CD14-positive monocyte (primary cell): Measurements from ENCODE around the gene CRTC3. TPM values are rescaled to one million over a fixed set of nuclear protein-coding genes. Genes with fewer than 3 reads are reported as not detected.
A peak's percentile ranks its signal among the peaks of the same experiment; 100 is the strongest.

Source experiments
- DNase-seq, 3 donors: peaks; one replicate each; pipeline ENCODE4 v3.0.0-alpha.2; 2011 to 2022
- H2AFZ ChIP-seq: 2 replicates; pipeline ENCODE4 v1.6.0; 2012; ENCODE audit warnings: mild to moderate bottlenecking, low read depth, low read length, inconsistent platforms; ENCODE audit not compliant: insufficient read depth, poor library complexity, severe bottlenecking
- H3K27ac ChIP-seq, 2 donors: 1 replicate in 1 of 2; 2 replicates in 1 of 2; pipeline ENCODE4 v1.5.1; 2012 to 2013; ENCODE audit warnings: low read length in 2 of 2, control low read depth in 1 of 2, inconsistent platforms in 1 of 2, low read depth in 1 of 2, mild to moderate bottlenecking in 1 of 2
- H3K27me3 ChIP-seq, 2 donors: one replicate each; pipeline versions ENCODE4 v1.6.0 to v1.6.1; 2011 to 2013; ENCODE audit warnings: low read length in 2 of 2; ENCODE audit not compliant: control insufficient read depth in 2 of 2, insufficient read depth in 2 of 2
- H3K36me3 ChIP-seq, 2 donors: replicated peaks in 1 of 2; 1 replicate in 1 of 2; 2 replicates in 1 of 2; pipeline versions ENCODE4 v1.5.1 to v1.6.1; 2012 to 2013; ENCODE audit warnings: low read length in 2 of 2, control low read depth in 1 of 2, inconsistent platforms in 1 of 2, mild to moderate bottlenecking in 1 of 2; ENCODE audit not compliant: insufficient read depth in 2 of 2, control insufficient read depth in 1 of 2
- H3K4me1 ChIP-seq, 2 donors: 1 replicate in 1 of 2; 2 replicates in 1 of 2; pipeline versions ENCODE4 v1.5.1 to v1.6.1; 2012 to 2013; ENCODE audit warnings: low read length in 2 of 2, control low read depth in 1 of 2, inconsistent platforms in 1 of 2, mild to moderate bottlenecking in 1 of 2, moderate library complexity in 1 of 2; ENCODE audit not compliant: insufficient read depth in 2 of 2, control insufficient read depth in 1 of 2
- H3K4me2 ChIP-seq: replicated peaks from 2 replicates; pipeline ENCODE3; 2012; ENCODE audit warnings: low read length, moderate library complexity, mild to moderate bottlenecking; ENCODE audit not compliant: poor library complexity, severe bottlenecking; ENCODE audit errors: extremely low read depth
- H3K4me3 ChIP-seq, 3 experiments: fragments of 200-600 bp in 1 of 3; sonication (generic) in 1 of 3; replicated peaks in 1 of 3; 1 replicate in 2 of 3; 2 replicates in 1 of 3; pipeline ENCODE4 v1.5.1; 2011 to 2013; ENCODE audit warnings: low read length in 3 of 3, mild to moderate bottlenecking in 3 of 3, control low read depth in 2 of 3, low read depth in 2 of 3, inconsistent platforms in 1 of 3, moderate library complexity in 1 of 3
- H3K79me2 ChIP-seq: 2 replicates; pipeline ENCODE4 v1.6.0; 2012; ENCODE audit warnings: mild to moderate bottlenecking, control low read depth, inconsistent platforms, low read length, moderate library complexity; ENCODE audit not compliant: insufficient read depth
- H3K9ac ChIP-seq: 2 replicates; pipeline ENCODE4 v1.6.0; 2017; ENCODE audit warnings: low read length, mild to moderate bottlenecking; ENCODE audit not compliant: insufficient read depth, poor library complexity, severe bottlenecking
- H3K9me3 ChIP-seq, 2 donors: replicated peaks in 1 of 2; 1 replicate in 1 of 2; 2 replicates in 1 of 2; pipeline versions ENCODE4 v1.5.1 to v1.6.1; 2012 to 2013; ENCODE audit warnings: low read length in 2 of 2, control low read depth in 1 of 2; ENCODE audit not compliant: control insufficient read depth in 1 of 2, insufficient read depth in 1 of 2
- H4K20me1 ChIP-seq: 2 replicates; pipeline ENCODE4 v1.6.0; 2012; ENCODE audit warnings: mild to moderate bottlenecking, low read length, control low read depth, moderate library complexity; ENCODE audit not compliant: insufficient read depth
- H3K27ac Mint-ChIP-seq, 7 donors: one replicate each; pipeline ENCODE4 v1.8.0; 2020; ENCODE audit warnings: mild to moderate bottlenecking in 7 of 7, mixed read lengths in 7 of 7, moderate library complexity in 6 of 7, inconsistent platforms in 2 of 7
- H3K27me3 Mint-ChIP-seq, 3 donors: one replicate each; pipeline ENCODE4 v1.8.0; 2021 to 2022; ENCODE audit warnings: low read depth in 3 of 3, mild to moderate bottlenecking in 3 of 3, mixed read lengths in 3 of 3, moderate library complexity in 3 of 3, inconsistent platforms in 1 of 3
- H3K36me3 Mint-ChIP-seq, 2 donors: one replicate each; pipeline ENCODE4 v1.8.0; 2020; ENCODE audit warnings: mixed read lengths in 2 of 2, inconsistent platforms in 1 of 2, mild to moderate bottlenecking in 1 of 2
- H3K4me1 Mint-ChIP-seq: one replicate; pipeline ENCODE4 v1.8.0; 2020; ENCODE audit warnings: mild to moderate bottlenecking, mixed read lengths
- H3K4me3 Mint-ChIP-seq, 2 donors: one replicate each; pipeline ENCODE4 v1.8.0; 2020; ENCODE audit warnings: mild to moderate bottlenecking in 2 of 2, mixed read lengths in 2 of 2, moderate library complexity in 1 of 2
- H3K9me3 Mint-ChIP-seq, 7 donors: one replicate each; pipeline ENCODE4 v1.8.0; 2020 to 2022; ENCODE audit warnings: mixed read lengths in 7 of 7, mild to moderate bottlenecking in 6 of 7, moderate library complexity in 6 of 7, inconsistent platforms in 2 of 7
- WGBS: methylation state at CpG from one replicate; pipeline ENCODE4 v1.1.5; 2013; ENCODE audit warnings: missing lambda C conversion rate; ENCODE audit not compliant: insufficient coverage; 5-methylcytosine and 5-hydroxymethylcytosine counted together
- intact Hi-C, 2 donors: fragments of 100-400 bp; cut with micrococcal nuclease; formaldehyde crosslinking; loops; one replicate each; pipeline versions ENCODE4 v1.15.0 to v1.15.1; 2023
- polyA plus RNA-seq, 3 donors: library from polyadenylated mRNA; depleted of rRNA in 1 of 3; unstranded in 2 of 3; stranded (reverse) in 1 of 3; fragments of 300-500 nt in 2 of 3; fragments of >200 nt in 1 of 3; fragmentation: Illumina TruSeq in 2 of 3; gene quantifications; 1 replicate in 2 of 3; 2 replicates in 1 of 3; pipeline ENCODE4 v1.2.3, GENCODE V29; 2012 to 2021
- TF ChIP-seq, protein P1 (sequence below): fragments of 200-600 bp; IDR thresholded peaks from one replicate; pipeline ENCODE4 v1.8.0; 2022; ENCODE audit warnings: antibody characterized with exemption, mild to moderate bottlenecking

Gene CRTC3
- polyA plus RNA-seq, 3 donors, result 6.0 to 25.4 (median 12.2) TPM

DNA sequence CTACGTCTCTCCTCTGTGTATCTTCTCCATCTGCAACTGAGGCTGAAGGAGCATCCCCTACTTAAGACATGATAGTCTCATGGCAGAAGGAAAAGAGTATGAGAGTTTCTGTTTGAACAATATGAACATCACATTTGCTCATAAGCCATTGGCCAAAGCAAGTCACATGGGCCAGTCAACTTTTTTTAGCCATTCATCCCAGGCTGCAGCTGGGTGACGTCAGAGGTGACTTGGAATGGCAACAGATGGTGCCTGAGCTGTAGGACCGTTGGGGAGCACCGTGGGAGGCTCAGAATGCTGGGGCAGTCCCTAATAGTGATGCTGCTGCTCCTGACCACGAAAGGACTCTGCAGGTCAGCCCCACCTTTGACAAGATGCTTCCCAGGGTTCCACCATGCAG is 58.7 kb downstream of the CRTC3 start:
- peaks cover 28% of the 10 kb centered on the region for H4K20me1 ChIP-seq
- H3K4me3 ChIP-seq, result no peak overlapping the region
- H3K4me1 Mint-ChIP-seq, result peaks cover 35% of the 10 kb centered on the region
- no peak overlapping the region for H3K9ac ChIP-seq
- H2AFZ ChIP-seq, result no peak overlapping the region
- H3K9me3 Mint-ChIP-seq, result no peaks in the 10 kb centered on the region
- H3K36me3 ChIP-seq, result no peaks in the 10 kb centered on the region
- H3K27ac ChIP-seq, result no peak overlapping the region
- TF ChIP-seq, protein P1, sequence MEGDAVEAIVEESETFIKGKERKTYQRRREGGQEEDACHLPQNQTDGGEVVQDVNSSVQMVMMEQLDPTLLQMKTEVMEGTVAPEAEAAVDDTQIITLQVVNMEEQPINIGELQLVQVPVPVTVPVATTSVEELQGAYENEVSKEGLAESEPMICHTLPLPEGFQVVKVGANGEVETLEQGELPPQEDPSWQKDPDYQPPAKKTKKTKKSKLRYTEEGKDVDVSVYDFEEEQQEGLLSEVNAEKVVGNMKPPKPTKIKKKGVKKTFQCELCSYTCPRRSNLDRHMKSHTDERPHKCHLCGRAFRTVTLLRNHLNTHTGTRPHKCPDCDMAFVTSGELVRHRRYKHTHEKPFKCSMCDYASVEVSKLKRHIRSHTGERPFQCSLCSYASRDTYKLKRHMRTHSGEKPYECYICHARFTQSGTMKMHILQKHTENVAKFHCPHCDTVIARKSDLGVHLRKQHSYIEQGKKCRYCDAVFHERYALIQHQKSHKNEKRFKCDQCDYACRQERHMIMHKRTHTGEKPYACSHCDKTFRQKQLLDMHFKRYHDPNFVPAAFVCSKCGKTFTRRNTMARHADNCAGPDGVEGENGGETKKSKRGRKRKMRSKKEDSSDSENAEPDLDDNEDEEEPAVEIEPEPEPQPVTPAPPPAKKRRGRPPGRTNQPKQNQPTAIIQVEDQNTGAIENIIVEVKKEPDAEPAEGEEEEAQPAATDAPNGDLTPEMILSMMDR, result no peak
- peaks cover 16% of the 10 kb centered on the region for H3K79me2 ChIP-seq
- H3K27ac Mint-ChIP-seq, result peak overlapping the region in 1 of 7 donors; percentile 17
- H3K36me3 Mint-ChIP-seq, result peaks cover 24 to 26% of the 10 kb centered on the region in 2 donors
- no peaks in the 10 kb centered on the region for H3K27me3 ChIP-seq
- no peak overlapping the region for H3K4me2 ChIP-seq
- H3K4me3 Mint-ChIP-seq, result no peak overlapping the region
- intact Hi-C loops, result no loop called here
- DNase-seq, result no peak
- WGBS, result 86% methylated on average over 4 of the region's 5 CpGs
- peaks cover 0 to 3% (median 2%) of the 10 kb centered on the region in 3 donors for H3K27me3 Mint-ChIP-seq
- H3K4me1 ChIP-seq, result peaks cover 24 to 31% of the 10 kb centered on the region in 2 donors
- no peaks in the 10 kb centered on the region for H3K9me3 ChIP-seq

DNA sequence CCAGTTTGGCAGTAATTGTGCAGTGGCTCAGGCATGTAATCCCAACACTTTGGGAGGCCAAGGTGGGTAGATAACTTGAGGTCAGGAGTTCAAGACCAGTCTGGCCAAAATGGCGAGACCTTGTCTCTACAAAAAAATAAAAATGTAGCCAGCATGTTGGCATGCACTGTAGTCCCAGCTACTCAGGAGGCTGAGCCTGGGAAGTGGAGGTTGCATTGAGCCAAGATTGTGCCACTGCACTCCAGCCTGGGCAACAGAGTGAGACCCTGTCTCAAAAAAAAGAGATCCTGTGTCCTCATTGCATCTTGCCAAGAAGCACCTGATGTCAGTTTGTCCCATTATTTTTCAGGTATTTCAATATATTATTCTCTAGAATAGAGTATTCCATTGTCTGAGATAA is 61.8 kb downstream of the CRTC3 start:
- 100% methylated on average over 1 of the region's 1 CpG for WGBS
- peaks cover 20% of the 10 kb centered on the region for H3K79me2 ChIP-seq
- no peak for DNase-seq
- no peaks in the 10 kb centered on the region for H3K36me3 ChIP-seq
- H3K4me3 ChIP-seq, result no peak overlapping the region
- peaks cover 9% of the 10 kb centered on the region for H4K20me1 ChIP-seq
- H2AFZ ChIP-seq, result no peak overlapping the region
- no peak overlapping the region for H3K9ac ChIP-seq
- H3K27me3 Mint-ChIP-seq, result peaks cover 0 to 3% (median 1%) of the 10 kb centered on the region in 3 donors
- intact Hi-C loops, result loop anchor here in 1 of 2 donors (10.0 kb wide), 1 partner anchor 57 kb away; no protein-coding TSS in a partner anchor
- peaks cover 59% of the 10 kb centered on the region for H3K4me1 Mint-ChIP-seq
- H3K36me3 Mint-ChIP-seq, result peaks cover 24 to 28% of the 10 kb centered on the region in 2 donors
- no peaks in the 10 kb centered on the region for H3K27me3 ChIP-seq
- H3K9me3 Mint-ChIP-seq, result no peaks in the 10 kb centered on the region
- H3K27ac Mint-ChIP-seq, result peak overlapping the region; percentile 47 to 93 (median 83)
- peak overlapping the region in 1 of 2 donors; percentile 84 for H3K27ac ChIP-seq
- no peak overlapping the region for H3K4me3 Mint-ChIP-seq
- no peak overlapping the region for H3K4me2 ChIP-seq
- peaks cover 51 to 60% of the 10 kb centered on the region in 2 donors for H3K4me1 ChIP-seq
- TF ChIP-seq, protein P1, result no peak
- H3K9me3 ChIP-seq, result no peaks in the 10 kb centered on the region
